ENCODE data around the gene ANAPC7.
"Not testable (repeated sequence)": the region's sequence is repeated elsewhere in the genome, so short reads cannot be mapped to it uniquely, and the experiment has no call there.

The ANAPC7 gene

DNA sequence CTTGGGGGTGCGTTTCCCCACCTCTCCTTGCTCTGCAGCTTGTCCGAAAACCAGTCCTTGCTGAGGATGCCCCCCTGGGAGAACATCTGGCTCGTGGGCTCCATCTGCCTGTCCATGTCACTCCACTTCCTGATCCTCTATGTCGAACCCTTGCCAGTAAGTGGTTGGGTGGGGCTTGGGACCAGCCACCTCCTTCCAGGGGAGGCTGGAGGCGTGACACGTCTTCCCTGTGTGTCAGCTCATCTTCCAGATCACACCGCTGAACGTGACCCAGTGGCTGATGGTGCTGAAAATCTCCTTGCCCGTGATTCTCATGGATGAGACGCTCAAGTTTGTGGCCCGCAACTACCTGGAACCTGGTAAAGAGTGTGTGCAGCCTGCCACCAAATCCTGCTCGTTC is 57.5 kb downstream of the ANAPC7 start:
- DNase-seq, result no peak

DNA sequence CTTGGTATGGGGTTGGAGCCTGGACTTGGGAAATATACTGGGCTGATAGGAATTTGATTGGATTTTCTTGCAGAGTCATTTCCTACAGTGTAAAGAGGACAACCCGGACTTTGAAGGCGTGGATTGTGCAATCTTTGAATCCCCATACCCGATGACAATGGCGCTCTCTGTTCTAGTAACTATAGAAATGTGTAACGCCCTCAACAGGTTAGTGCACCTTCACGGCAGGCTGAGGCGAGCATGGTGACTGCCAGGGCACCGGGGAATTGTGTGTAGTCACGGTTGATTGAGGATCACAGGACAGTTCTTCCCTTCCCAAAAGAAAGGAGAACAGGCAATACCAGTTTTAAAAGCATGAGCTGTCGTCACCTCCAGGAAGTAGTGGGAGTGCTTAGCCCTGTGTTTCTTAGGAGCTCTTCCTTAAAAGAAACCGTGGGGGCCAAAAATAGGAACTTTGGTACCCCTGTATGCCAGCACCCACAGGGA is 58.3 kb downstream of the ANAPC7 start:
- no peak for DNase-seq

DNA sequence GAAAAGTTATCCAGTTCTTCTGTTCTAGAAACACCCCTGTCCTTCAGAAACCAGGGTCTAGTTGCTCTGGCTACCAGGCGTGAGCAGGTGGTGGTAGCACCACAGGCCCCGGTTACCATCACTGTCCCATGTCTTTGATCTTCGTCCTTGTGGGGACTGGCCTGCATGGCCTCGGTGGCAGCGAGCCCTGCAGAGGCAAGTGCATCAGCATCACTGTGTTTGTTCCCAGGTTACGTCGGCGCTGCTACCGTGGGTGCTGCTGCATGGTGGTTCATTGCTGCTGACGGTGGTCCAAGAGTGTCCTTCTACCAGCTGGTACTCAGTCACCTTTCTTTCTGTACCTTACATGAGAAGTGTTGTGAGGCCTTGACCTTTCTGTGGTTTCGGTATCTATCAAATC is 58.9 kb downstream of the ANAPC7 start:
- DNase-seq, result no peak

DNA sequence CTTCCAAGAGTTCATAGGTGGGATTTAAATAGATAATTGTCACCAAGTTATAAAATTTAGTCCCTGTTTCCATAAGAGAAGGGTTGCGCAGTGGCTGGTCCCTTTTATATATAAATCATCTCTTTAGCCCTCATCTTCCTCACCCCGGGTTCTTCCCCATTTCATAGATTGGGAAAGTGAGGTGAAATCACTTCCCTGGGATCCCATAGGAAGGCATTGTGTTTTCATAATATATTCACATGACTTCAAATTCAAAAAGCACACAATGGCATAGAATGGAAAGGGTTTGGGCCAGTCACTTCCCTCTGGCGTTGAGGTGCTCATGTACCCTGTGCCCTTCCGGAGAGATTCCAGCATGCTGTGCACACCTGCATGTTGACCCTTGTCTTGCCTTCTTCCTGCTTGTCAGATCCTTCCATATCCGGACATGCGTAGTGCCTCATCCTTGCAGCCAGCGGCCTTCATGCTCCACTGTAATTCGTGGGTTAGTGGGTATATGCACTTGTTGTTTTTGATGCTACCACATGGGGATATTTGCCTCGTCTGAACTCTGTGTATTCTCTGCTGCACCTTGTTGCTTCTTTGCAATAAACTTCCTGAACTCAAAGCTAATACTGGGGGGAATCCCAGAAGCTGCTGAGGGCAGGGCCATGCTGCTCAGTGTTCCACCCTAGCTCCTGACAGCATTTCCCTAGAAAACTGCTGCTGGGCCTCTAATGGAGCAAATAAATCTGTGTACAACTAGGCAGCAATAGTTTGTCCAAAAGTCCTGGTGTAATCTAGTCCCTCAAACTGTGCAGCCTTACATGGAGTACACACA is 59.6 kb downstream of the ANAPC7 start:
- DNase-seq, result no peak

DNA sequence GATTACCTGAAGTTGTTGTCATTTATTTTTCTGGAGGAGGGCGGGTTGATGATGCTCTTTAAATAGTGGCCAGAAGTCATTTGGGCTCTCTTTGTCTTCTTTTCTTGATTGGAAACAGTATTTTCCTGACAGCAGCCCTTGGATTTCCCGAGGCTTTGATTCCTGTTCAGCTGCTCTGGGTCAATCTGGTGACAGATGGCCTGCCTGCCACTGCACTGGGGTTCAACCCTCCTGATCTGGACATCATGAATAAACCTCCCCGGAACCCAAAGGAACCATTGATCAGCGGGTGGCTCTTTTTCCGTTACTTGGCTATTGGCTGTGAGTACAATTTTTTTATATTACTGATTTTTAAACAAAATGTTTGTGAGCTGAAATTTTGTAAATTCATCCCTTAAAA is 60.4 kb downstream of the ANAPC7 start:
- no peak for DNase-seq

- no peak for DNase-seq
Measured at GRCh38 chr12:110342157-110342556, 61.4 kb downstream of the ANAPC7 start.

DNA sequence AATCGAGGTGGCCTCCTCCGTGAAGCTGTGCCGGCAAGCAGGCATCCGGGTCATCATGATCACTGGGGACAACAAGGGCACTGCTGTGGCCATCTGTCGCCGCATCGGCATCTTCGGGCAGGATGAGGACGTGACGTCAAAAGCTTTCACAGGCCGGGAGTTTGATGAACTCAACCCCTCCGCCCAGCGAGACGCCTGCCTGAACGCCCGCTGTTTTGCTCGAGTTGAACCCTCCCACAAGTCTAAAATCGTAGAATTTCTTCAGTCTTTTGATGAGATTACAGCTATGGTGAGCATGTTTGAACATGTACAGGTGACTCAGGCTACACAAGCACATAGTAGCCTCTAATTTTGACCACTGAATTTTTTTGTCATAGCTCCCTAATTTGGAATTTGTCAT is 62.8 kb downstream of the ANAPC7 start:
- no peak for DNase-seq

GRCh38 chr12:110340261-110340660 is 63.2 kb downstream of the ANAPC7 start:
- DNase-seq, result not testable (repeated sequence)

- no peak for DNase-seq
Measured at GRCh38 chr12:110339184-110339952, 64.1 kb downstream of the ANAPC7 start.

DNA sequence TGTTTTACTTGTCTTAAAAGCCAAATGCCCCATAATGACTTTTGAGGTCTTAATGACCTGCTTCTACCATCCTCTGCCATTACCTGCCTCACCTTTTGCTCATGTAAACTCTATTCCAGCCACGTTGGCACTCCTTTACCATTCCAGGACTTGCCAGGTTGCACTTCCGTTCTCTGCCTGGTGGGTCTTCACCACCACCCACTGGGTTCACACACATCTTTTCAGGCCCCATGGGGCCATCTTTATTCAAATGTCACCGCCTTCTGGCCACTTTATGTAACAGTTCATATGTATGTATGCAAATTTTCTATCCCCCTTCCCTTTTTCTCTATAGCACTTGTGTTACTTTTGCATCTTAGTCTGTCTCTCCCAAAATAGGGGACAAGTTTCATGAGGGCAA is 64.8 kb downstream of the ANAPC7 start:
- no peak for DNase-seq

DNA sequence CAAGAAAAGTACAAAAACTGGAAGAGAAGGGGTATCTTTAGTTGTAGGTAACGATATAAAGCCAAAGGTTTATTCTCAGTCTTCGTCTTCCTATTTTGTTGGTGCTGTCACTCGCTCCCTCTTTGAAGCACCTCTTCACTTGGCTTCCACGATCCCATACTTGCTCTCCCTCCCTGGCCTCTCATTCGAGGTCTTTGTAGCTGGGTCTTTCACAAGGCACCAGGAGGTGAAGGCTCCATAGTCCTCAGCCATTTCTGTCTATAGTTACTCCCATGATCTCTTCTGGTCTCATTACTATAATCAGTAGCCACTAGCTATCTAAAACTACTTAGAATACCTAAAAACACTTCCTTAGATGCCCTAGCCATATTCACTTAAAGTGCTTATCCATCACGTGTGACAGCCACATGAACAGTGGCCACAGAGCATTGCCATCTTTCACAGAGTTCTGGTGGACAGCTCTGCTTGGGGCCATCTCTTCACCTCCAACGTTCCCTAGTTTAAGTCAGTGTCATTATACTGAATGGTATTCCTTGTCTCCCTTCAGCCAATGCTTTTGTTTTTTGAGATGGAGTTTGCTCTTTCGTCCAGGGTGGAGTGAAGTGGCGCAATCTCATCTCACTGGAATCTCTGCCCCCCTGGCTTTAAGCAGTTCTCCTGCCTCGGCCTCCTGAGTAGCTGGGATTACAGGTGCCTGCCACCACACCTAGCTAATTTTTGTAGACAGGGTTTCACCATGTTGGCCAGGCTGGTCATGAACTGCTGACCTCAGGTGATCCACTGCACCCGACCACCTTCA is 65.4 kb downstream of the ANAPC7 start:
- DNase-seq, result no peak

- no peak for DNase-seq
Measured at GRCh38 chr12:110335481-110336045, 67.9 kb downstream of the ANAPC7 start.

GRCh38 chr12:110333201-110333600 is 70.3 kb downstream of the ANAPC7 start:
- DNase-seq, result no peak

DNA sequence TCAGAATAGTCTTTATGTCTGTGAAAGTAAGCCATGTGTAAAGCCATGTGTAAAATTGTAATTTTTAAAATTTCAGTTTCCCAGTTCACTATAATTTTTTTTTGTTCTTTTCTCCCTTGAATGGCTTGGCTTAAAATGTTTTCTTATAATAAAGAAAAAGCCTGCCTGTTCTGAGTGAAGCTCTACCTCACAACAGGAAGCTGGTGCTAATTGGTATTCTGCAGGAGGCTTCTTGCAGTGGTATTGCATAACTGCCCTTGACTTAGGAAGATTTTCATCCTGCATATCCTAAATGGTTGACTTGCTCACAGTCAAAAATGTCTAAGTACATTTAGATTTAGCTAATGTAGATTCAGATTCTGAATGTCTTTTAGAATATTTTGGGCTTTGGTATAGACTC is 73.0 kb downstream of the ANAPC7 start:
- DNase-seq, result no peak

DNA sequence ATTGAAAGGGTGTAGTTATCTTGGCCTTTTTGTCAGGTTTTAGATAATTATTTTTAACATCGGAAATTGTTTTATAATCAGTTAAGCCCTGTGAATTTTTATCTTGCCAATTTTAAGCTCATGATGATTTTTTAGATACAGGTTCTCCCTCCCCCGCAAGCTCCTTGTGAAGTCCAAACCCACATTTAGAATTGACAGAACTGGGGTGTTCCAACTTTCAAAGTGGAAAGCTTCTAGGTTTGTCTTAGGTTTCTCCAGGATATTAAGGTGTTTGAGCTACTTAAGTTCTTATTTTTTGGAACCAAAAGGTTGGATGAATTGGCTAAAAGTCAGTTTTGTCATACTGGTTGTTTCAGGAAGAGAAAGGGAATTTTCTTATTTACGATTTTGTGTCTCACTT is 73.4 kb downstream of the ANAPC7 start:
- DNase-seq, result no peak

DNA sequence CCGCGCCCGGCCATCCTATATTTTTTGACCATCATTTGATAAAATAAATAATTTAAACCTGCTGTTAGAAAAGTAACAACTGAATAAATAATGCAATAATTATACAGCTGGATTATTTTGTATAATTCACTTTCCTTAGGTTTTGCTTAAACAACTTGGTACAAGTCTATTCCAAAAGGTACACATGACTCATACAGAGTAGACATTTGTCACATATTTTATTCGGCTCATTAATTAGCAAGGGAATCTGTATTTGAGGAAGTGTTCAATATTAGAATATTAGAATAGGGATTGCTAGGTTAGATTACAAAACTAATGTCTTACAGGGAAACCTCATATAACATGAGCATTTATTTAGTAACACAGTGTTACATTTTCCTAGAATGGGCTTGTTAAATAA is 73.8 kb downstream of the ANAPC7 start:
- no peak for DNase-seq
